NCI-H2196 treated with DMSO at 0.1 percent for 48 hours (cell line): ENCODE data around the gene POLR3GL.

Experiments used
- DNase-seq: peaks from one replicate; lab custom pipeline; 2025; ENCODE audit not compliant: unreplicated experiment; lab: John Stamatoyannopoulos, UW

The POLR3GL gene

DNA sequence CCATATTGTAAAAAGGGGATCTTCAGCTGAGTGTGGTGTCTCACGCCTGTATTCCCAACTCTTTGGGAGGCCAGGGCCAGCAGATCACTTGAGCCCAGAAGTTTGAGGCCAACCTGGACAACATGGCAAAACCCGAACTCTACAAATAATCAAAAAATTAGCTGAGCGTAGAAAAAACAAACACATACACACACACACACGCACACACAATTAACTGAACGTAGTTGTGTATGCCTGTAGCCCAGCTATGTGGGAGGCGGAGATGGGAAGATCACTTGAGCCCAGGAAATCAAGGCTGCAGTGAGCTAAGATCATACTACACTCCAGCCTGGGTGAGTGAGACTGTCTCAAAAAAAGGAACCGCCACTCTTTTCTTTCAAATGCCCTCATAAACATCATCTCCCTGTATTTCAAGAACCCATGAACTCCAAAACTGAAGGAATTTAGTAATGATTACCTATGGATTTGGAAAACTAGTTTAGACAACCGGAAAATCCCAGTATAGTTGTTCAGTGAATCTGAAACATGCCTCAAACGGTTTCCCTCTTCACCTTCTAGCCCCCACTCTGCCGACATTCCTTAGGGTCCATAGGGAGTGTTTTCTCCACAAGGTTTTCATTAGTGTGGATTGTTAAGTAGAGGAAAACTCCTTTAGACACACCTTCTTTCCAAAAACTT, 27.4 kb downstream of the POLR3GL start:
- no peak for DNase-seq

DNA sequence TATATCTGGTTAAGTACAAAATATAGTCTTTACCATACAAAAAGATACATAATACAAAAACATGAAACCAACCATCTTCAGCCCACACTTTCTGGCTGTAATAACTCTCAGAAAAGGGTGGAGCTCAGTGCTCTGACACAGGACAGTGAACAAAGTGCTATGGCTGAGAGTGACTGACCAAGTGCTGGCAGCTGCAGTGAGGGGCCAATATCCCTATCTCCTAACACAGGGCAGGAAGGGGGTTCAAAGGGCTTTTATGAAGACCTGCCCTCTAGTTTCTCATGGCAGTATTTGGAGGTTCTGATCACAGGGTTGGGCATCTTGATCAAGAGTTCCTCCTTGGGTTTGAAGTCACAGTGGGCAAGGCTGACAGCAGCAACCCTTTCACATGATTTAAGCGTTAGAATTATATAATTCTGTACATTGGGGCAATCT, 28.0 kb downstream of the POLR3GL start:
- DNase-seq: no peak

DNA sequence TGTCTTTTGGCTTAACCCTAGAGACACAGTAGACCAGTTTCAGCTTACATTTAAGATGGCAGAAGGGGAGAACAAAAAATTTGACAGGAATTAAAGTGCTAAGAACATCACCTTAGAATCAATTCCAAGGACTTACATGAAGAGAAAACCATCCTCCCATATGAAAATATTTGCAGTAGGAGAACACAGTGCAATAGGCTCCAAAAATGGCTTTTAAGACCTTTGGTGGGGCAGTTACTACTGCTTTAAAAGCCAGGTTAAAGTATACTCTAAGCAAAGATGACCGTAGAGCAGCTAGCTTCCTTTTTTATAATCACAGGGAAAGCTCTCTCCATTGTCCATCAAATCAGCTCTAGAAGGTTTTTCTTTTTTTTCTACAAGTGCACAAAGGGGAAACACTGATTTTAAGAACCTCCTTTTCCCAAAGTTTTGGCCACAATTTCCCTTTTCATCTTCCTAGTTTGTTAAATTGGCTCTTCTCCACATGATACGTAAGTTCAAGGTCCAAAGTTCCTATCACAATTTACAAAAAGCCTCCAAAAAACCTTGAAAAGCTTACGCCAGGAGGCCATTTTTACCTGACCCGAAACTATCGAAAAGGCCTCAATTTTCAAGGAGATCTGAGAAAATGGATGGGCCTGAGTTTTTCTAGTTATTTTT, 28.6 kb downstream of the POLR3GL start:
- no peak for DNase-seq

DNA sequence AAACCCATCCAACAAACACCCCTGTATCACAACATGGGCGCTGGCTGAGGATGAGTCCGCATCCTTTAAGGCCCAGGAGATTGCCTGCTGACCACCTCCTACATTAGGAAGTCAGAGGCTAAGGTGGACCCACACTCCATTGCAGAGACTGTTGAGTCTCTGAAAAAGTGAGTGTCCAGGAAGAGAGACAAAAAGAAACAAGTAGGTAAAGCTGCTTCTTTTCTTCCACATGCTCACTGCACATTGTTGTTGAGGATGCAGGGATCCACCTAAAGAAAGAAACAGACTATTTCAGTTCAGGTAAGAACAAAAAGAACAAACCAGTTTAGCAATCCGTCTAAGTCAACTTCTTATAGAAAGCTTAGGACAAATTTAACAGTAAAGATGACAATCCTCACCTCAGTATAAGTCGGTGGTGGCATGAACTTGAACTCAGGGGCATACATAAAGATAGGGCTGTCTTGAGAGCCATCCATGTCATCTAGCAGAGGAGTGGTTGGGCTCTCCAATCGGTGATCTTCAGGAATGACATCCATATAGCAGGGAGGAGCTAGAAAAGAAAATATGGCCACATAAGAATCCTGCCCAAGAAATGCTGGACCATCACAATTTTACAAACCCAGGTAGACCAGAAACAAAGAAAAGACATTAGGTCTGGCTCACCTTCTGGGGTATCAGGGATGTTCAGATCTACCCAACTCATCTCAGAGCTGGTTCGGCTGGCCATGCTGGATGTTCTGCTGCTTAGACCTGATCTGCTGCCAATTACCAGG, 29.3 kb downstream of the POLR3GL start:
- no peak for DNase-seq

DNA sequence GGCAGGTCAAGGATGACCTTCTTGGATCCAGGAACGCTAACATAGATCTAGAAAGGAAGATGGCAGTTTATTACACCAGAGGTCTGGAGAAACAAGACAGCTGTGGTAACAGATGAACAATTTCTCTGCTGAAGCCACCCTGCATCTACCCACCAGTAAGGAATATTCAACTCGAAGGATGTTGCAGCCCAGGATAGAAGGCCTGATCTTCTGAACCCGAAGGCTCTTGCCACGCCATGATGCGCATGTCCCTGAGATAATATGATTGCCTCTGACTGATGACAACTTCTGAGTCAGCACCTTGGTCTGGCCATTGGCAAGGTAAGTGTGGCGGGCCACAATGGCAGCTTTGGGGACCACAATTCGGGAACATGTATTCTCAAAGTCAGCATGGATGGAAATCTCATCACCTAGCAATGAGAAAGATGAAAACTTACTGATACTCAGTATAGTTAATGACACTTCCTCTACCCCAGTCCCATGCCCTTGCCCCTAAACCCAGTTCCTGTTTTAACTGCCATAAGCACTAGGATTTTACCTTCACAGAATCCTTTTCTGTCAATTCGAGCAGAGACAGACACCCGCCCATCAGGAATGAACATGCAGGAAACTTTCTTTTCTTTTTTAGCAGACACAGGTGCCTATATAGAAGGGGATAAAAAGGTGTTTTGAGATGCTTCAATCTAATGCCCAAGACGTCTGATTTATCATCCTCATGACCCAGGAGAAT, 30.1 kb downstream of the POLR3GL start:
- no peak for DNase-seq

DNA sequence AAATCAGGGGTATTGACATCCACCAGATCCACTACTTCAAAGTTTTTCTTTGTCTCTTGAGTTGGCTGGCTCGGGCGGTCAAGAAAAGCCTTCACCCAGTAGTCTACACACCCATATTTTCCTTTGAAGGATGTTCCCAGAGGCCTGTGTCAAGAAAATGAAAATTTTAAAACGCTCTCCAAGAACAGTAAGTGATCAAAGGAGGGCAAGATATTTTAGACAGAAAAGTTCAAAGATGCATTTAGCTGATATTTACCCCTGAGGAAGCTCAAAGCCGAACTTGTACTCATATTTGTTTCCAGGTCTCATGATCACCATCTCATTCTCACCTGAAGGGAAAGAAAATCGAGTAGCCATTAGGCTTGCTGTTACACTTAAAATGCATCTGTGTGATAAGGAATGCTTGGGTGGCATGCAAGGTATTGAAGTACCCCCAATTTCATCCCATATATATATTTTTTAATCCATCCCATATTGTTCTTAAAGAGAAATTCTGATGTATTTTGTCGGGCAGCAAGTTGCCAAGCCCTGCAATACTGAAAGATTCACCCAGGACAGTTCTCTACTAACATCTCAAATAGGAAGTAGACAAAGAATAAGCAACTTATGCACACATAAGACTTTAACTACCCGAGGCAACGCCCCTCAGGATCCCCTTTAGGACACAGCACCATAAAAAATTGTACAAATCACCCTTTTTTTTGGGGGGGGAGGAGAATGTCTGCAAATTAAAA, 30.8 kb downstream of the POLR3GL start:
- DNase-seq: no peak

DNA sequence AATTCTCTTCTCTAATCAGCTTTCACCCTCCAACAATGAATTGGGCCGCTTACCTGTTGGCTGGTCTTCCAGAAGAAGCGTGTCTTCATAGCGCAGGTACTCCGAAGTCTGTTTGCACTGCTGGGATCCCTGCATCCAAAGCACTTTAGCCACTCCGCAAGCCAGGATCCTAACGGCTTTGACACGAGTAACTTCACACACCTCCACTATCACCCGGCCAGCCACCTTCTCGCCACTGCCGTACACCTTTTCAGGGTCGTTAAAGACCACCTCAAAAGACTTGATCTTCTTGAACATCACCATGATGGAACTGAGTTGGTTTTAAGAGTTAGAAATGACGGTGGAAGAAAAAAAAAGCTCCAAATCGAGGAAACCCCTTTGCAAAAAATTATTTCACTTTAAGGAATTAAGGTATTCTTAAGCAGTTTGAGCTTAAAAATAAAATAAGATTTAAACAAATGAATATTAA, 31.5 kb downstream of the POLR3GL start:
- DNase-seq: no peak

DNA sequence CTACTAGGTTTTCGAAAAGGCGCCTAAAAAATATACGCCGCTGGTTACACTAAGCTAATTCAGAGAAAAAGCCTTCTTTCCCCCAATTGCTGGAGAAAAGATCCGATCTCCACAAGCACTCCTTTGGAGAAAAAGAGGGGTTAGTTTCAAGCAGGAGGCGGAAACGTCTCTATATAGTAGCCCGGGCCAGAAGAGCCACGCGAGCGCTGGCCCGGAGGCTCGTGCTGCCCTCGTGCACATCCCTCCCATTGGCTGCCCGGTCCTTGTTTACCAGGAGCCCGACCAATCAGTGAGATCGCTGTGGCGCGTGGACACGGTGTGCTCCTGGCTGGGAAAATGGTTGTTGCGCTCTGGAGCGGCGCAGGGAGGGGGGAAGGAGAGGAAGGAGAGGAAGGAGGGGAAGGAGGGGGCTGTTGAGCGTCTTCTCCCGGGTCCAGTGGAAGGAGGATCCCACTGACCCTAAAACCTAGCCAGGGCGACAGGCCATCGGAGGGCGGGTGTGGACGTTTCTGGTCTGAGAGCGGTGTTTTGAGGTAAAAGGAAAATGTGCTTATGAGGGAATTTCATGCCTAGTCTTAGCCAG, 32.0 kb downstream of the POLR3GL start, which contains the start of gene TXNIP:
Gene TXNIP (minus strand): TSS at position 147 of the 583 bp plus-strand sequence. CDS start 313 bp downstream, outside the sequence.
- DNase-seq: peak; percentile 96

DNA sequence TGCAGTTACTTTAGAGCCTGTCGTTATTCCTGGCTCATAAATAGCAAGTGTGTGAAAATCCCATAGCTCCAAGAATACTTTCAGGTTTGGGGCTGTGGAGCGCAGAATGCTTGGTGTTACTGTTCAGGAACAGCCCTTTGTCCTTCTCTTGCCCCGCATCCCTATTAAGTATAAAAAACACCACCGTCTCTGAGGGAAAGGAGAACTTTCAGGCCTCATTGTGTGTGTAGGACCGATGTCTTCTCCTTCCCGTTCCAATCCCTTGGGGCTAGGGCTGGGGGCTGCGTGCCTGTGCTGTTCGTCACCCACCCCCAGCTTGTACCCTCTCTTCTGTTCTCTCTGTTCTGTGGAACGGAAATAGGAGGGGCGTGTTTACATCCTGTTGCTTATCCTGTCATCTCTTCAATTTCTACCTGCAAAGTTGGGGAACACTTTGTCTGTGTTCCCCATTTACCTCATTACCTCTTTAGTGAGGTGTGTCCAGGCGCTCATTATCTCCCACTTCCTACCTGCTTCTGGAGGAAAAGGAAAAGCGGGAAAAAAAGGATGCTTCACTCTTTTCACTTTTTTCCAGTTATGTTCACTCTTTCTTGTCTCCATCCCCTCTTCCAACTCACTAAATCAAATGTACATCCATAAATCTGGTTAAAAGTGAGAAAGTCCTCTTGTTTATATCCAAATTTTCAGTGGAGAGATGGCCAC, 32.7 kb downstream of the POLR3GL start:
- no peak for DNase-seq

DNA sequence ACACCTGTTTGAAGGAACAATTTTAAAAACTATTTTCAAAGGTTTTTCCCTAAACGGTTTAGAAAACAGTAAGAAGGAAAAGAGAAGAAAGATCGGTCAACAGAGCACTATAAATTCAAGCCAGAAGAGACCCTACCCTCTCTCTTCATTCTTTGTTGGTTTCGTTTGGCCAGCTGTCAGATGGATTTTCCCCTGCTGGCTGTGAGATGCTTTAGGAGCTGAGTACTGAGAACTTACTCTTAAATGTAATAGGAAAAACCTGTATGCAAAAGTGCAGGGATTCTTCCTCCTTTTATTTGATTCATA, 33.2 kb downstream of the POLR3GL start:
- DNase-seq: no peak

DNA sequence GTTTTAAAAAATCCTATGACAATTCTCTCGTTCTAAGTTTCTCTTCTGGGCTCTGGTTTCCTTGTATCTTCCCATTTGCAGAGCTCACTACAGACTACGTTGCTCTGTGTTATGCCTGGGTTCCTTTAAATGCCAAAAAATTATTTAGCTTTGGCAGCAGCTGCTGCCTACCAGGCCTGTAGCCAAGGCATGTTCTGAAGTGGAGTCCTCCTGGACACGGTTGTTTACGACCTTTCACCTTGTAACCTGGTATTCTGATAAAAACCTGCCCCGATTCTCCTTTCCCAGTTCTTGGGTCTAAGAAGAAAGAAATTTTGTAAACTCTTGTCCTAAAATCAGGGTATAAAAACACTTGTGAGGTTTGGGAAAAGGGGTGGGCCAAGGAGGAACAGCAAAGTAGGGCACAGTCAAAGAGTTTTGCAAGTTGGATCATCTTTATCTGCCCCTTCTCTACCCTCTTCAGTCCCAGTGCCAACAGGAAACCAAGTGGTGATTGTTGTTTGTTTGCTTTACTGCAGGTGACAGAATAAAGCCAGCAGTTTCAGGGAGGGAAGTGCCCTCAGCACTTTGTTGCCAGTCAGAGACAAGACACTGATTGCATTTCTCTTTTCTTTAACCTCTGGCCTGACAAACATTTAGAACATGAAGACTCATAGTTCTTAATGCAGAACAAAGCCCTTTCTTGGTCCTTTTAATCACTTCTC, 35.0 kb downstream of the POLR3GL start:
- DNase-seq: peak; percentile 86

DNA sequence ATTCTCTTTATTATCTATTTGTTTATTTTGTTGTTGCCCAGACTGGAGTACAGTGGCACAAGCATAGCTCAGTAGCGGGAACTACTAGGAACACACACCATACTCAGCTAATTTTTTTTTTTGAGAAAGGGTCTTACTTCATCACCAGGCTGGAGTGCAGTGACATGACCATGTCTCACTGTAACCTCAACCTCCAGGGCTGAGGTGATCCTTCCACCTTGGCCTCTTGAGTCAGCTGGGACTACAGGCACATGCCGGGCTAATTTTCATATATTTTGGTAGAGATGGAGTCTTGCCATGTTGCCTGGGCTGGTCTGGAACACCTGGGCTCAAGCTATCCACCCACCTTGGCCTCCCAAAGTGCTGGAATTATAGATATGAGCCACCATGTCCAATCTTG, 37.2 kb downstream of the POLR3GL start:
- DNase-seq: no peak

DNA sequence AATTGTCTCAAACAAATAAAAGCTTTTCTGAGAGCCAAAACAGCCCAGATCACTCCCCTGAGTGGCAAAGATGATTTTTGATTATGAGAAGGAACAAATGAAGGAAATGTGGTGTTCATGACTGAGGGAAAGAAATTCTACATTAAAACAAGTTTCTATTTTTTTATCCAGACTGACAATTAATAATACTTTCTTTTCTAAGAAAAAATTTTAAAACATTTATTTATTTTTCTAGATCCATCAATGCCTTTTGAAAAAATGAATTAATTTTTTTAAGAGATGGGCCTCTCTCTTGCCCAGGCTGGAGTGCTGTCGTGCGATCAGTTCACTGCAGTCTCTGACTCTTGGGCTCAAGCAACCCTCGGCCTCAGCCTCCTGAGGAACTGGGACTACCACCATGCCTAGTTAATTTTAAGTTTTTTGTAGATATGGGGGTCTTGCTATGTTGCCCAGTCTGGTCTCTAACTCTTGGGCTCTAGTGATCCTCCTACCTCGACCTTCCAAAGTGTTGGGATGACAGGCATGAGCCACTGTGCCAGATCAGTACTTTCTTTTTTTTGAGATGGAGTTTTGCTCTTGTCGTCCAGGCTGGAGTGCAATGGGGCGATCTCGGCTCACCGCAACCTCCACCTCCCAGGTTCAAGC, 43.1 kb downstream of the POLR3GL start:
- no peak for DNase-seq

DNA sequence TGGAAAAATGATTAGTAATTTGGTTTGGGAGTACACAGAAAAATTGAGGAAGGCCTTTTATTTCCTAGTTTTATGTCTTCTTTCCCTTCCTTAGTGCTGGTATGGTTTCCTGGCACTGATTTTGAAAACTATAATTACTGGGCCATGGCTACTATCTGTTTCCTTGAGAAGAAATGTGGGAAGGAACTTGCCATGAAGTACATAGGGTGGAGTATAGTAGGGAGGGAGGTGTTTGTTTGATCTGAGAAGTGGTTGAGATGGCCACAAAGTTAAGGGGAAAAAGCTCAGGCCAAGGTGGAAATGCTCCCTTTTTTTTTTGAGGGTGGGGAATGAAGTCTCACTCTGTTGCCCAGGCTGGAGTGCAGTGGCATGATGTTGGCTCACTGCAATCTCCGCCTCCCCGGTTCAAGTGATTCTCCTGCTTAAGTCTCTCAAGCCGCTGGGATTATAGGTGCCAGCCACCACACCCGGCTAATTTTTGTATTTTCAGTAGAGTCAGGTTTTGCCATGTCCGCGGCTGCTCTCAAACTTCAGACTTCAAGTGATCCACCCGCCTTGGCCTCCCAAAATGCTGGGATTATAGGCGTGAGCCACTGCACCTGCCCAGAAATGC, 45.7 kb downstream of the POLR3GL start:
- no peak for DNase-seq

DNA sequence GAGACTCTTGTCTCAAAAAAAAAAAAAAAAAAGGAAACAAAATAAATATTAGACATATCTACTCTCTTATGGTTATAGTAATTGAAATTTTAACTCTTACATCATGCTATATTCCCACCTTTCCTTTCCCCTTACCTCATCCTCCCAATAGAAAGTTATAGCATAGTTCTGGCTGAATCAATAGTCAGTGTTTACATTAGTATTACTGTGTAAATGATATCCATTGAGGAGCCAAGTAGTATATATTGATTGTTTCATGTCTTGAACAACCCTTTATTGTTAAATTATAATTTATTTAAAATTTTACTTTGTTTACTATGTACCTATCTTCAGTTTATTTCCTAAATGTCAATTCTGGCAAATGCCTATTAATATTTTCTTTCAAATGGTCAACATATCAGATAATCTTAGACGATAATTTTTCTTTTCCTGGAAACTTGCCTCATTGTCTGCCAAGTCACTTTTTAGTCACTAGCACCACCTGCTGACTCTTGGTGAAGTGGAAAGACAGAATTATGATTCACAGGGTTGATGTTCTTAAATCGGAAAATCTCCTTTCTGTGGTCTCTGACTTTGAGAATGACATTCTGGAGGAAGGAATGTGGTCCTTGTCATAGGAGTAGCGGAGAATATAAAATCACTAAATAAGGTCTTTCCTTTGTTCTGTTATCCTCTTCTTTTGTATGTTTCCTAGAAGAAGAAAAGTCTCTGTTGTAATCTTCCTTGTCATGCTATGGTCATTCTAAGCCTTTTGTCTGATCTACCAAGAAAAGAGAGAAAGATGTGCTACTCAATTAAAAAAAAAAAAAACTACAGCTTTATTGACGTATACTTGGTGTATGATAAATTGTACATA, 48.4 kb downstream of the POLR3GL start:
- DNase-seq: peak; percentile 65

DNA sequence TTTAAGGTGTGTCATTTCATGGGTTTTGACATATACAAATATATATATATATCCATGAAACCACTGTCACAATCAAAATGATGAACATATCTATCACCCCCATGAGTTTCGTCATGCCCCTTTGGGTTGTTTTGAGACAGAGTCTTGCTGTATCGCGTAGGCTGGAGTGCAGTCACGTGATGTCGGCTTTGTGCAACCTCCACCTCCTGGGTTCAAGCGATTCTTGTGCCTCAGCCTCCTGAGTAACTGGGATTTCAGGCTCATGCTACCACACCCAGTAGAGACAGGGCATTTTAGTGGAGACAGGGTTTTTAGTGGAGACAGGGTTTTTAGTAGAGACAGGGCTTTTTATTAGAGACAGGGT, 49.1 kb downstream of the POLR3GL start:
- DNase-seq: no peak

DNA sequence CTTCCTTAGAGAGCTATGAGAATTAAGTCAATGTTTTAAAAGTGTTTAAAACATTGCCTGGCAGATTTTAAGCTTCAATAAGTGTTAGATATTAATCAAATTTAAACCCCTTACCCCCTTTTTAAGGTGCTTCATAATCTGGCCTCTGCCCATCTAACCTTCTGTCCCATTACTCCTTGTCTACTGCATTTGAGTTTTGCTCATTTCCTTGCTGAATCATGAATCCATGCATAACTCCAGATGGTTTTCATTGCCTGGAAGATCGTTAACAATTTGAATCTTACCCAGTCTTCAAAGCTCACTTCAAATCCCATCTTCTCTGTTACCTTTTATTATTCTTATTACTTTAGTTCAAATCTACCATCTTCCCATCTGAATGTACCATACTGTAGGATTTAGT, 52.4 kb downstream of the POLR3GL start:
- no peak for DNase-seq
